Neural crest cell (in vitro differentiated cells): ENCODE results near the gene PDE11A. TPM values are rescaled to one million over a fixed set of nuclear protein-coding genes. Genes with fewer than 3 reads are reported as not detected.

Source experiments
- DNase-seq: peaks from one replicate; pipeline ENCODE4 v3.0.0; 2021; ENCODE audit warnings: low read depth, mixed read lengths, low spot score
- H3K27ac Mint-ChIP-seq: one replicate; pipeline ENCODE4 v1.8.0; 2021; ENCODE audit warnings: mild to moderate bottlenecking, mixed read lengths; ENCODE audit not compliant: unreplicated experiment
- H3K27me3 Mint-ChIP-seq: 2 replicates; pipeline ENCODE4 v1.8.0; 2021; ENCODE audit warnings: low read depth, mild to moderate bottlenecking, mixed read lengths
- H3K36me3 Mint-ChIP-seq: 2 replicates; pipeline ENCODE4 v1.8.0; 2021; ENCODE audit warnings: low read depth, mild to moderate bottlenecking, mixed read lengths
- H3K4me1 Mint-ChIP-seq: 2 replicates; pipeline ENCODE4 v1.8.0; 2021; ENCODE audit warnings: mixed read lengths
- H3K4me3 Mint-ChIP-seq: one replicate; pipeline ENCODE4 v1.8.0; 2021; ENCODE audit warnings: mild to moderate bottlenecking, mixed read lengths
- H3K9me3 Mint-ChIP-seq: 2 replicates; pipeline ENCODE4 v1.8.0; 2021; ENCODE audit warnings: mixed read lengths
- CTCF ChIP-seq: fragments of 200-600 bp; sonication (generic); conservative IDR thresholded peaks from 2 replicates; pipeline ENCODE4 v1.5.0; 2021; ENCODE audit warnings: antibody characterized with exemption, mild to moderate bottlenecking
- total RNA-seq: library from RNA; stranded (reverse); gene quantifications from 2 replicates; pipeline ENCODE4 v1.2.1, GENCODE V29; 2021

Gene PDE11A
- total RNA-seq, 1 donor from 2014 or later, result 0.28 TPM

GRCh38 chr2:177896587-177896986 is 176.0 kb downstream of the PDE11A start:
- no peak for TF ChIP-seq CTCF
- Mint-ChIP-seq H3K9me3 (no peaks in the 10 kb centered on the region), H3K27me3 (no peaks in the 10 kb centered on the region), H3K27ac (no peak overlapping the region), H3K4me3 (no peak overlapping the region), H3K4me1 (no peaks in the 10 kb centered on the region), H3K36me3 (no peaks in the 10 kb centered on the region)
- no peak for DNase-seq

- DNase-seq, result no peak
- H3K27ac Mint-ChIP-seq, result no peak overlapping the region
- no peak for TF ChIP-seq CTCF
- H3K9me3 Mint-ChIP-seq, result no peaks in the 10 kb centered on the region
- H3K27me3 Mint-ChIP-seq, result no peaks in the 10 kb centered on the region
- no peaks in the 10 kb centered on the region for H3K36me3 Mint-ChIP-seq
- no peak overlapping the region for H3K4me3 Mint-ChIP-seq
- H3K4me1 Mint-ChIP-seq, result peaks cover 7% of the 10 kb centered on the region
These were observed 178.0 kb downstream of the PDE11A start for GRCh38 chr2:177894546-177894945.

GRCh38 chr2:177893880-177894279 is 178.7 kb downstream of the PDE11A start:
- Mint-ChIP-seq H3K27me3 (no peaks in the 10 kb centered on the region), H3K4me1 (peaks cover 8% of the 10 kb centered on the region)

GRCh38 chr2:177891533-177891932 is 181.0 kb downstream of the PDE11A start:
- no peak for DNase-seq
- no peak overlapping the region for H3K27ac Mint-ChIP-seq
- no peaks in the 10 kb centered on the region for H3K27me3 Mint-ChIP-seq
- H3K4me3 Mint-ChIP-seq, result no peak overlapping the region
- no peaks in the 10 kb centered on the region for H3K36me3 Mint-ChIP-seq
- TF ChIP-seq CTCF, result no peak
- H3K9me3 Mint-ChIP-seq, result no peaks in the 10 kb centered on the region
- peaks cover 8% of the 10 kb centered on the region for H3K4me1 Mint-ChIP-seq

More at GRCh38 chr2:177893880-177894279, 178.7 kb downstream of the PDE11A start:
- TF ChIP-seq CTCF, result no peak
- no peak for DNase-seq
- Mint-ChIP-seq H3K36me3 (no peaks in the 10 kb centered on the region), H3K27ac (no peak overlapping the region), H3K4me3 (no peak overlapping the region), H3K9me3 (no peaks in the 10 kb centered on the region)

- no peak for TF ChIP-seq CTCF
- Mint-ChIP-seq H3K4me1 (peaks cover 8% of the 10 kb centered on the region), H3K36me3 (no peaks in the 10 kb centered on the region), H3K27me3 (no peaks in the 10 kb centered on the region), H3K9me3 (no peaks in the 10 kb centered on the region), H3K4me3 (no peak overlapping the region), H3K27ac (no peak overlapping the region)
- no peak for DNase-seq
These were observed 182.6 kb downstream of the PDE11A start for GRCh38 chr2:177889818-177890460.
